Ammon's horn (tissue), 1 donor: ENCODE data around the gene BICC1.

Source experiments
- DNase-seq: peaks from one replicate; pipeline ENCODE4 v3.0.0-alpha.2; 2016; ENCODE audit warnings: low spot score

The BICC1 gene

GRCh38 chr10:58608826-58609531 lies 96.3 kb downstream of the BICC1 start:
- no peak for DNase-seq

- DNase-seq: no peak
These were observed 97.0 kb downstream of the BICC1 start for GRCh38 chr10:58609532-58610150.

GRCh38 chr10:58615237-58615935 lies 102.7 kb downstream of the BICC1 start:
- DNase-seq: no peak

- no peak for DNase-seq
These were observed 105.5 kb downstream of the BICC1 start for GRCh38 chr10:58618158-58618676.

GRCh38 chr10:58621379-58622077 lies 108.9 kb downstream of the BICC1 start:
- DNase-seq: no peak

- DNase-seq: no peak
These were observed 109.6 kb downstream of the BICC1 start for GRCh38 chr10:58622246-58622645.

GRCh38 chr10:58625070-58625469 lies 112.4 kb downstream of the BICC1 start:
- no peak for DNase-seq

- DNase-seq: no peak
These were observed 114.7 kb downstream of the BICC1 start for GRCh38 chr10:58627392-58627791.

GRCh38 chr10:58631715-58632114 lies 119.0 kb downstream of the BICC1 start:
- DNase-seq: no peak

GRCh38 chr10:58632216-58632615 lies 119.5 kb downstream of the BICC1 start:
- DNase-seq: no peak

- DNase-seq: no peak
These were observed 124.7 kb downstream of the BICC1 start for GRCh38 chr10:58637352-58637751.

- no peak for DNase-seq
These were observed 125.7 kb downstream of the BICC1 start for GRCh38 chr10:58638388-58638787.

- DNase-seq: no peak
These were observed 128.4 kb downstream of the BICC1 start for GRCh38 chr10:58641095-58641531.

- no peak for DNase-seq
These were observed 129.0 kb downstream of the BICC1 start for GRCh38 chr10:58641708-58642107.

- DNase-seq: no peak
These were observed 129.6 kb downstream of the BICC1 start for GRCh38 chr10:58642283-58642682.

- DNase-seq: no peak
These were observed 130.3 kb downstream of the BICC1 start for GRCh38 chr10:58642916-58643428.

- DNase-seq: no peak
These were observed 131.6 kb downstream of the BICC1 start for GRCh38 chr10:58644311-58644710.

- no peak for DNase-seq
These were observed 132.9 kb downstream of the BICC1 start for GRCh38 chr10:58645416-58646146.

- DNase-seq: no peak
These were observed 134.9 kb downstream of the BICC1 start for GRCh38 chr10:58647376-58648112.

GRCh38 chr10:58648131-58648530 lies 135.5 kb downstream of the BICC1 start:
- DNase-seq: no peak

- peak; percentile 56 for DNase-seq
These were observed 138.4 kb downstream of the BICC1 start for GRCh38 chr10:58651040-58651439.
